Kasumi-1 (cell line): ENCODE results near the gene ERC1.

Source experiments
- DNase-seq, 2 experiments: peaks; one replicate each; lab custom pipeline; 2025; lab: John Stamatoyannopoulos, UW

ERC1 gene

DNA sequence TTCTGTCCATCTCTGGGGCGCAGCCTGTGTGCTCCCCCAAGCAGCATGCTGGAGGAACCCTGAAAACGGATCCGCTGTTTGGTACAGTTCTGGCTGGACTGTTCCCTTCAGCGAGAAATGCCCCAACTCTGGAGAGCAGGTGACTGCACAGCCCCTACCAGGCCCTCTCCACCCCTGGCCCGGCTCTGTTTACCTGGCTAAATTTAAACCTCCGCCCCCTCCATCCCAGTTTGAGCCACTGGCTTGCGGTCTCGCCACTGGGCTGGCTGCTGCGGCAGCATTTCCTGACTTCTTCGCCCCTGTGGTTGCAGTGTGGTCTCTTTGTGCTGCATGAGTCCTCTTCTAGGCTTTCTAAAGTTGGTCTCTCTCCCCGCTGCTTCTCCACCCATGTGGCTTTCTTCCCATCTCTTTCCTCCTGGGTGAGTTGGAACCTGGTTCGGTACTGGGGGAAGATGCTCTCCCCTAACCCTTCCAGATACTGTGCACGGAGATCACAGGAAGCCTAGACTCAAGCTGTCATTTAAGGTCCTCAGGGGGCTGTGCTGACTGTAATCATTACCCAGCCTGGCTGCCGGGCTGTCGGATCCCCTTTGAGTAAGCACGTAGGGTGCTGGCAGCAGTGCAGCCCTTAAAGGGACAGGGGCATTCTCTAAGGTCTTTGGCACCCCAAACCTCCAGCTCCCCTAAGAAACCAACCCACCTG lies 542.7 kb downstream of the ERC1 start:
- DNase-seq = peak; percentile 26 to 30

- DNase-seq = no peak
These were observed 543.7 kb downstream of the ERC1 start for GRCh38 chr12:1534748-1535147.

- DNase-seq = no peak
These were observed 545.8 kb downstream of the ERC1 start for GRCh38 chr12:1536817-1537216.

DNA sequence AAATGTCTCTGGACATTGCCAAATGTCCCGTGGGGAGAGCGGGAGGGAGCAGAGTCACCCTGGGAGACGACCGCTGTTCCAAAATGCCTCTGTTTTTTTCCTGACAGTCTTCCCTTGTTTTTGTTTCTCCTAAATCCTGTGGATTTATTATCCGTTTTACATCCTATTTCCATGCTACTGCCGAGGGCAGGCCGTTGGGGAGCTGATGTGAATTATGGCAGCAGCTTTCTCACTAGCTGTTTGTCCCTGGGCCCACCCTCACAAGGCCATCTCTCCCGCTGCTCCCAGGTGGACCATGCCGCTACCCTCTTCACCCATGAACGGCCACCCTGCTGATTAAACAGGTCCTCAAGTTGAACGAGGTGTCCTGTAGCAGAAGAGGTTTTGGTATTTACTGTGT lies 548.1 kb downstream of the ERC1 start:
- DNase-seq = no peak

- DNase-seq = no peak
These were observed 549.7 kb downstream of the ERC1 start for GRCh38 chr12:1540690-1541089.

DNA sequence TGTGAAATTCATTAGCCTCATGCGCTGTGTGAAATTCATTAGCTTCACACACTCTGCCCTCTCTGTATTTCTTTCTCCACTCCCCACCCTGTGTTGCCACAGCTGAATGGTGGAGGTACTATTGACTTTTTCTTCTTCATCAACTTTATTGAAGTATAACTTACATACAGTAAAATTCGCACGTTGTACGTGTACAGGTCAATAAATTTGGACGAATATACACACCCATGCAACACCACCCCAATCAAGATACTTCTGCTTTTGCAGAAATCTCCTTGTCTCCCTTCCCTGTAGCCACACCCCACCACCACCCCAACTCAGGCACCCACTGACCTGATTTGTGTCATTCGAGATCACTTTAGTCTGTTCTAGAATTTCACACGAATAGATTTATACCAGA lies 551.6 kb downstream of the ERC1 start:
- DNase-seq = no peak

DNA sequence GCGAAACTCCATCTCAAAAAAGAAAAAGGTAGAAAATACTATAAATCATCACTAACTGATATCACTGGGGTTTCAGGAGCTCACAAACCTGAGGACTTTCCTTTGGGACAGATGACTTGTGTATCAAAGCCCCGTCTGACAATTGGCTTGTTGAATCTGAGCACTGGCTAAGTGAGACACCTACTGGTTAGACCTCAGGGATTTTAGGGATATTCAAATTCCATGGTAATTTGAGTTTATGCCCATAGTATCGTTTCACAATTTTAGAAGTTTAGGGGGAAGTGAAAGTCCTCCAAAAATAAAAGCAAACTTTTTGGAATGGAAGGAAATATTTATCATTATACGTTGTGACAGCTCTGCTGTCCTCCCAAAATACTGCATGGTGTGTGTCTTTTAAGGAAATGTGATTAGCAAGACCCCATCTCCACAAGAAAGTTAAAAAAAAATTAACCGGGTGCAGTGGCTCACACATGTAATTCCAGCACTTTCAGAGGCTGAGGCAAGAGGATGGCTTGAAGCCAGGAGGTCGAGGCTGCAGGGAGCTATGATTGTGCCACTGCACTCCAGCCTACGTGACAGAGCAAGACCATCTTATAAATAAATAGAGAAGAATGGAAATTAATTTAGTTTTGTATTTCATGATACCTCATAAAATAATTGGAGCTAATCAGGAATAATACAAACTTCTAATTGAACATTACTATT lies 554.1 kb downstream of the ERC1 start:
- DNase-seq = peak; percentile 2 to 21
